Gastrocnemius medialis (tissue), 4 donors: ENCODE data around the gene UBN1. TPM values are rescaled to one million over a fixed set of nuclear protein-coding genes. Genes with fewer than 3 reads are reported as not detected.

Experiments used
- ATAC-seq, 2 donors: fragments of 150-250 bp; one replicate each; pipeline ENCODE4 v1.9.1; 2016
- DNase-seq, 2 donors: peaks; one replicate each; pipeline ENCODE4 v3.0.0-alpha.2; 2019
- H3K27ac ChIP-seq, 4 donors: fragments of 200-600 bp; sonication (generic); 1 replicate in 1 of 4; 2 replicates in 3 of 4; pipeline ENCODE4 v1.5.1; 2016 to 2018; ENCODE audit warnings: mild to moderate bottlenecking in 2 of 4, moderate library complexity in 1 of 4
- H3K27me3 ChIP-seq, 3 donors: fragments of 200-600 bp; sonication (generic) in 2 of 3; 1 replicate in 1 of 3; 2 replicates in 2 of 3; pipeline versions ENCODE4 v1.5.1 to v1.6.0; 2016 to 2019; ENCODE audit warnings: mild to moderate bottlenecking in 1 of 3, moderate library complexity in 1 of 3
- H3K36me3 ChIP-seq, 2 donors: fragments of 200-600 bp; sonication (generic) in 1 of 2; one replicate each; pipeline ENCODE4 v1.5.1; 2017 to 2018
- H3K4me1 ChIP-seq, 2 donors: fragments of 200-600 bp; sonication (generic) in 1 of 2; one replicate each; pipeline ENCODE4 v1.5.1; 2016 to 2017; ENCODE audit warnings: mild to moderate bottlenecking in 2 of 2
- H3K4me3 ChIP-seq, 4 donors: fragments of 200-600 bp; sonication (generic) in 3 of 4; 1 replicate in 1 of 4; 2 replicates in 3 of 4; pipeline ENCODE4 v1.5.1; 2016 to 2019; ENCODE audit warnings: mild to moderate bottlenecking in 2 of 4
- H3K9me3 ChIP-seq, 3 donors: fragments of 200-600 bp; sonication (generic) in 2 of 3; 1 replicate in 1 of 3; 2 replicates in 2 of 3; pipeline ENCODE4 v1.5.1; 2016 to 2019
- CTCF ChIP-seq, 5 experiments: fragments of 450-650 bp in 3 of 5; fragments of 200-600 bp in 2 of 5; sonication (generic) in 2 of 5; IDR thresholded peaks in 4 of 5; conservative IDR thresholded peaks in 1 of 5; 1 replicate in 4 of 5; 2 replicates in 1 of 5; pipeline ENCODE4 v1.5.1; 2016 to 2019; ENCODE audit warnings: antibody characterized with exemption in 5 of 5, mild to moderate bottlenecking in 3 of 5, moderate library complexity in 3 of 5
- POLR2A ChIP-seq, 2 donors: fragments of 450-650 bp; IDR thresholded peaks; one replicate each; pipeline ENCODE4 v1.6.1; 2017; ENCODE audit warnings: antibody characterized with exemption in 2 of 2, mild to moderate bottlenecking in 2 of 2, moderate library complexity in 2 of 2
- in situ Hi-C, 4 donors: fragments of 200-750 bp; cut with MboI; loops; one replicate each; pipeline versions ENCODE4 v1.15.0 to v1.8.0; 2017; ENCODE audit warnings: low sequenced_read_pairs in 4 of 4
- intact Hi-C: fragments of 100-400 bp; cut with DNase I; formaldehyde crosslinking; loops from one replicate; pipeline ENCODE4 v1.15.1; 2023; ENCODE audit warnings: low total_unique reads
- total RNA-seq, 4 donors: library from RNA; depleted of rRNA; stranded (reverse); fragments of >200 nt; gene quantifications; one replicate each; pipeline versions ENCODE4 v1.1.0 to v1.2.3, GENCODE V29; 2016

UBN1 gene
- total RNA-seq, 4 donors from 2014 or later, result 25.3 to 33.4 (median 28.2) TPM

- peak; percentile 73 to 82 for ATAC-seq
- DNase-seq, result peak; percentile 61 to 73
- Histone ChIP-seq H3K27ac (peak overlapping the region; percentile 88 to 92 (median 90)), H3K4me3 (no peak overlapping the region), H3K36me3 (peaks cover 0 to 78% of the 10 kb centered on the region in 2 donors), H3K9me3 (no peaks in the 10 kb centered on the region), H3K27me3 (no peaks in the 10 kb centered on the region), H3K4me1 (peaks cover 19% of the 10 kb centered on the region in 2 donors)
- in situ Hi-C loops (no loop called here), intact Hi-C loops (no loop called here)
- no peak for TF ChIP-seq POLR2A (IDR thresholded peaks at IDR 0.05)
- peak in 1 of 5 experiments; percentile 10 for TF ChIP-seq CTCF (IDR thresholded peaks at IDR 0.05 in 4 of 5, conservative IDR thresholded peaks at IDR 0.05 in 1 of 5)
These were observed 32.6 kb upstream of the UBN1 start for GRCh38 chr16:4814542-4815173.

- DNase-seq (no peak), ATAC-seq (no peak)
- Histone ChIP-seq H3K36me3 (peaks cover 0 to 88% of the 10 kb centered on the region in 2 donors), H3K4me3 (no peak overlapping the region), H3K27ac (peak overlapping the region in 2 of 4 donors; percentile 16 to 33), H3K4me1 (peaks cover 7 to 16% of the 10 kb centered on the region in 2 donors), H3K27me3 (no peaks in the 10 kb centered on the region), H3K9me3 (no peaks in the 10 kb centered on the region)
- intact Hi-C loops, result no loop called here
- in situ Hi-C loops, result no loop called here
- TF ChIP-seq POLR2A (IDR thresholded peaks at IDR 0.05), result no peak
- no peak for TF ChIP-seq CTCF (IDR thresholded peaks at IDR 0.05 in 4 of 5, conservative IDR thresholded peaks at IDR 0.05 in 1 of 5)
These were observed 26.6 kb upstream of the UBN1 start for GRCh38 chr16:4820652-4821051.

GRCh38 chr16:4825196-4825595 is 22.1 kb upstream of the UBN1 start:
- in situ Hi-C loops (no loop called here), intact Hi-C loops (no loop called here)
- Histone ChIP-seq H3K27me3 (no peaks in the 10 kb centered on the region), H3K4me1 (peaks cover 53 to 59% of the 10 kb centered on the region in 2 donors), H3K4me3 (no peak overlapping the region), H3K9me3 (no peaks in the 10 kb centered on the region), H3K36me3 (peaks cover 0 to 76% of the 10 kb centered on the region in 2 donors), H3K27ac (peak overlapping the region; percentile 16 to 85 (median 38))
- ATAC-seq (peak; percentile 45 to 76), DNase-seq (peak; percentile 58)
- no peak for TF ChIP-seq POLR2A (IDR thresholded peaks at IDR 0.05)
- no peak for TF ChIP-seq CTCF (IDR thresholded peaks at IDR 0.05 in 4 of 5, conservative IDR thresholded peaks at IDR 0.05 in 1 of 5)

GRCh38 chr16:4826526-4826925 is 20.8 kb upstream of the UBN1 start:
- no peak for TF ChIP-seq CTCF (IDR thresholded peaks at IDR 0.05 in 4 of 5, conservative IDR thresholded peaks at IDR 0.05 in 1 of 5)
- TF ChIP-seq POLR2A (IDR thresholded peaks at IDR 0.05), result no peak
- no peak for DNase-seq
- in situ Hi-C loops, result no loop called here
- no peak overlapping the region for H3K4me3 ChIP-seq
- no peaks in the 10 kb centered on the region for H3K27me3 ChIP-seq
- peaks cover 0 to 76% of the 10 kb centered on the region in 2 donors for H3K36me3 ChIP-seq
- peak overlapping the region in 3 of 4 donors; percentile 18 to 85 (median 39) for H3K27ac ChIP-seq
- H3K4me1 ChIP-seq, result peaks cover 63 to 65% of the 10 kb centered on the region in 2 donors
- H3K9me3 ChIP-seq, result no peaks in the 10 kb centered on the region
- ATAC-seq, result no peak
- intact Hi-C loops, result no loop called here
